HL-60 (cell line): ENCODE data around the gene TLK2.
A peak's percentile ranks its signal among the peaks of the same experiment; 100 is the strongest.

Experiments
- DNase-seq, 2 experiments: peaks; one replicate each; pipeline ENCODE4 v3.0.0-alpha.2; 2010 to 2020; ENCODE audit warnings: low read depth in 1 of 2, low spot score in 1 of 2
- H3K27ac ChIP-seq: fragments of 250-450 bp; sonication (Bioruptor Pico); replicated peaks from 2 replicates; pipeline ENCODE4 v1.5.1; 2020; ENCODE audit warnings: mild to moderate bottlenecking, moderate library complexity
- H3K27me3 ChIP-seq: fragments of 250-450 bp; sonication (Bioruptor Pico); 2 replicates; pipeline ENCODE4 v1.5.1; 2021; ENCODE audit warnings: mild to moderate bottlenecking, moderate library complexity; ENCODE audit not compliant: insufficient read depth, poor library complexity, severe bottlenecking
- H3K4me3 ChIP-seq: replicated peaks from 2 replicates; pipeline ENCODE4 v1.5.1; 2011; ENCODE audit warnings: mild to moderate bottlenecking, control low read depth, low read length; ENCODE audit not compliant: insufficient read depth
- CTCF ChIP-seq: IDR thresholded peaks from one replicate; pipeline ENCODE4 v1.5.1; 2011; ENCODE audit warnings: low read length, control low read depth, inconsistent platforms; ENCODE audit not compliant: insufficient read depth
- GABPA ChIP-seq: IDR thresholded peaks from 2 replicates; pipeline ENCODE4 v1.6.1; 2012; ENCODE audit warnings: low read depth
- POLR2AphosphoS5 ChIP-seq: IDR thresholded peaks from 2 replicates; pipeline ENCODE4 v1.6.1; 2012; ENCODE audit warnings: low read depth
- SPI1 ChIP-seq: IDR thresholded peaks from 2 replicates; pipeline ENCODE4 v1.6.1; 2012; ENCODE audit warnings: low read depth, mild to moderate bottlenecking, borderline replicate concordance
- TF ChIP-seq, protein P1 (sequence below): IDR thresholded peaks from 2 replicates; pipeline ENCODE4 v1.6.1; 2012; ENCODE audit warnings: low read depth; ENCODE audit not compliant: insufficient replicate concordance

The TLK2 gene

DNA sequence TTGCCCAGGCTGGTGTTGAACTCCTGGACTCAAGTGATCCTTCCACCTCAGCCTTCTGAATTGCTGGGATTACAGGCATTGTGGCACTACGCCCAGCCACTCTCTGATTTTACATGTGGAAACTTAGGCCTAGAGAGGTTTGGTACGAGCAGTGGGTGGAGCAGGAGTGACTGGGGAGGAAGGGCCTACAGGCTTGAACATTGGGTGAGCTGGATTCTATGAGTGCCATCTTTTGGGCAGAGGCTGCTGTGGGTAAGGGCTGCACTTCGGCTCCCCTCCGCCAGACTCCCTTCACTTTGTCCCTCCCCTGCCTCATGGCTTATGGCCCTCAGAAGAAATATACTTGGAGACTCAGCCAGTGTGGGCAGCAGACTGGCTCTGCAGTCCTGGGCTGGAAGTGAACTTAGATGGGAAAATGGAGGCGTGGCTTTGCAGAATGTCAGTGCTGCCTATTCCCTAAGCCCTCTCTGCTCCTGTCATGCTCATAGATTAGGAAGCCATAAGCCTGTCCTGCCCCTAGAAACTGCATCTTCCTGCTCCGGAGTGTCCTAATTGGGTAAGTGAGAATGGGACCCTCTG is 139.4 kb downstream of the TLK2 start:
- no peaks in the 10 kb centered on the region for H3K27me3 ChIP-seq
- DNase-seq = no peak
- TF ChIP-seq SPI1 = no peak
- TF ChIP-seq CTCF = no peak
- no peak for TF ChIP-seq GABPA
- TF ChIP-seq, protein P1, sequence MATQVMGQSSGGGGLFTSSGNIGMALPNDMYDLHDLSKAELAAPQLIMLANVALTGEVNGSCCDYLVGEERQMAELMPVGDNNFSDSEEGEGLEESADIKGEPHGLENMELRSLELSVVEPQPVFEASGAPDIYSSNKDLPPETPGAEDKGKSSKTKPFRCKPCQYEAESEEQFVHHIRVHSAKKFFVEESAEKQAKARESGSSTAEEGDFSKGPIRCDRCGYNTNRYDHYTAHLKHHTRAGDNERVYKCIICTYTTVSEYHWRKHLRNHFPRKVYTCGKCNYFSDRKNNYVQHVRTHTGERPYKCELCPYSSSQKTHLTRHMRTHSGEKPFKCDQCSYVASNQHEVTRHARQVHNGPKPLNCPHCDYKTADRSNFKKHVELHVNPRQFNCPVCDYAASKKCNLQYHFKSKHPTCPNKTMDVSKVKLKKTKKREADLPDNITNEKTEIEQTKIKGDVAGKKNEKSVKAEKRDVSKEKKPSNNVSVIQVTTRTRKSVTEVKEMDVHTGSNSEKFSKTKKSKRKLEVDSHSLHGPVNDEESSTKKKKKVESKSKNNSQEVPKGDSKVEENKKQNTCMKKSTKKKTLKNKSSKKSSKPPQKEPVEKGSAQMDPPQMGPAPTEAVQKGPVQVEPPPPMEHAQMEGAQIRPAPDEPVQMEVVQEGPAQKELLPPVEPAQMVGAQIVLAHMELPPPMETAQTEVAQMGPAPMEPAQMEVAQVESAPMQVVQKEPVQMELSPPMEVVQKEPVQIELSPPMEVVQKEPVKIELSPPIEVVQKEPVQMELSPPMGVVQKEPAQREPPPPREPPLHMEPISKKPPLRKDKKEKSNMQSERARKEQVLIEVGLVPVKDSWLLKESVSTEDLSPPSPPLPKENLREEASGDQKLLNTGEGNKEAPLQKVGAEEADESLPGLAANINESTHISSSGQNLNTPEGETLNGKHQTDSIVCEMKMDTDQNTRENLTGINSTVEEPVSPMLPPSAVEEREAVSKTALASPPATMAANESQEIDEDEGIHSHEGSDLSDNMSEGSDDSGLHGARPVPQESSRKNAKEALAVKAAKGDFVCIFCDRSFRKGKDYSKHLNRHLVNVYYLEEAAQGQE = no peak
- no peak for TF ChIP-seq POLR2AphosphoS5
- peak overlapping the region; percentile 41; the same call in 1 of the 2 replicates for H3K27ac ChIP-seq
- no peak overlapping the region for H3K4me3 ChIP-seq

GRCh38 chr17:62618647-62619416 is 140.2 kb downstream of the TLK2 start:
- DNase-seq = no peak
- Histone ChIP-seq H3K27me3 (no peaks in the 10 kb centered on the region), H3K4me3 (no peak overlapping the region), H3K27ac (no peak overlapping the region)
- TF ChIP-seq GABPA (no peak), POLR2AphosphoS5 (no peak), SPI1 (no peak), CTCF (no peak)
- TF ChIP-seq, protein P1 = no peak

DNA sequence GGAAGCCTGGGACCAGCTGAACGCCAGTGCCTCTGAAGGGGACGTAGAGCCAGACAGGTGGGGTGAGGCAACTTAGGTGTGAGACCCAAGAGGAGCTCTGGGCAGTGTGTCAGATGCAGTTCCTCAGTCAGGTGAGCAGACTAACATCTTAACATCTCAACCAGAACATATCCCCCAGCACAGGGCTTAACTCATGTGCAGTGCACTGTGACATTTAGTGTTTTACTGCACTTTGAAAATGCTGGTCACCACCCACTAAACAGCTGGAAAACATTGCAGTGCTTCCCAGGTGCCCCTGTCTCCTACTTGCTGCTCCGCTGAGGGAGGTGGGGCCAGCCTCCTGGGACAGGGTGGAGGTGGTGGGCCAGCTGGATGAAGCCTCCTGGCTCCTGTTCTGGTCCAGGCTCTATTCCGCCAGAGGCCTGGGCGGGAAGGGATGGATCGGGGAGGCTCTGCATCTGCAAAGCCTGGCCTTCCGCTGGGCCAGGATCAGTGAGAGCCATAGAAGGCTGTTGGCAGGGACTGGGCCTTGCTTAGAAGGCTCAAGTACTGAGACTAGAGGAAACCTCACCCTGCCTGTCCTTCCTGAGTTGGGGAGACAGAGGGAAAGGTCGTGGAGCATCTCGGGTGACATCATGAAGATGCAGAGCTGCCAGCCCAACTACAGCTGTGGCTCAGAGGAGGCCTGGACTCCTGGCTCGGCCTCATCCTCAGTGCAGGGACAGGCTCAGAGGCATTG is 141.0 kb downstream of the TLK2 start:
- no peak overlapping the region for H3K4me3 ChIP-seq
- no peak overlapping the region for H3K27ac ChIP-seq
- no peak for TF ChIP-seq SPI1
- TF ChIP-seq GABPA = no peak
- TF ChIP-seq, protein P1 = no peak
- no peak for TF ChIP-seq CTCF
- no peak for TF ChIP-seq POLR2AphosphoS5
- no peak for DNase-seq
- no peaks in the 10 kb centered on the region for H3K27me3 ChIP-seq
